Neural cell (in vitro differentiated cells): ENCODE data around the gene FOXP4. TPM values are rescaled to one million over a fixed set of nuclear protein-coding genes. Genes with fewer than 3 reads are reported as not detected.

Experiments used
- H2AFZ ChIP-seq: fragments of 200-600, 300-800 bp; sonication (generic), shearing (Covaris generic); 2 replicates; pipeline ENCODE4 v1.6.0; 2014; ENCODE audit warnings: low read depth, mild to moderate bottlenecking, antibody characterized with exemption, low read length, moderate library complexity
- H3F3A ChIP-seq: fragments of 200-600 bp; shearing (Covaris generic); 2 replicates; pipeline ENCODE4 v1.6.1; 2016; ENCODE audit warnings: mild to moderate bottlenecking, moderate library complexity, mixed read lengths, antibody characterized with exemption, low read length; ENCODE audit not compliant: insufficient read depth, poor library complexity, severe bottlenecking
- H3K27ac ChIP-seq: fragments of 200-600, 300-800 bp; sonication (generic), shearing (Covaris generic); 2 replicates; pipeline ENCODE4 v1.5.1; 2014; ENCODE audit warnings: mild to moderate bottlenecking, low read length, moderate library complexity
- H3K27me3 ChIP-seq: fragments of 300-800, 200-600 bp; sonication (generic), shearing (Covaris generic); 2 replicates; pipeline ENCODE4 v1.6.0; 2014; ENCODE audit warnings: mild to moderate bottlenecking, low read depth, low read length, moderate library complexity; ENCODE audit not compliant: insufficient read depth
- H3K36me3 ChIP-seq: fragments of 300-800, 200-600 bp; sonication (generic), shearing (Covaris generic); 2 replicates; pipeline ENCODE4 v1.5.1; 2014; ENCODE audit warnings: mild to moderate bottlenecking, antibody characterized with exemption, low read length, moderate library complexity; ENCODE audit not compliant: insufficient read depth
- H3K4me2 ChIP-seq: fragments of 300-800, 200-600 bp; sonication (generic), shearing (Covaris generic); 2 replicates; pipeline ENCODE4 v1.6.0; 2014; ENCODE audit warnings: mild to moderate bottlenecking, low read length
- H3K4me3 ChIP-seq: fragments of 300-800, 200-600 bp; sonication (generic), shearing (Covaris generic); 2 replicates; pipeline ENCODE4 v1.5.1; 2014; ENCODE audit warnings: mild to moderate bottlenecking, low read length, moderate library complexity
- H3K79me2 ChIP-seq: fragments of 200-600 bp; shearing (Covaris generic); replicated peaks from 2 replicates; pipeline ENCODE4 v1.6.0; 2014; ENCODE audit warnings: mild to moderate bottlenecking, low read length, moderate library complexity; ENCODE audit not compliant: insufficient read depth
- H3K9ac ChIP-seq: fragments of 300-800, 200-600 bp; sonication (generic), shearing (Covaris generic); 2 replicates; pipeline ENCODE4 v1.6.1; 2016; ENCODE audit warnings: mild to moderate bottlenecking, low read length, mixed read lengths
- H3K9me2 ChIP-seq: fragments of 200-600 bp; shearing (Covaris generic); 2 replicates; pipeline ENCODE4 v1.6.1; 2016; ENCODE audit warnings: mild to moderate bottlenecking, low read length, mixed read lengths; ENCODE audit not compliant: insufficient read depth
- H3K9me3 ChIP-seq: fragments of 200-600, 300-800 bp; sonication (generic), shearing (Covaris generic); 2 replicates; pipeline ENCODE4 v1.6.1; 2016; ENCODE audit warnings: mild to moderate bottlenecking, mixed run types, low read length, moderate library complexity, mixed read lengths
- H4K20me1 ChIP-seq: fragments of 200-600 bp; shearing (Covaris generic); 2 replicates; pipeline ENCODE4 v1.6.1; 2016; ENCODE audit warnings: mild to moderate bottlenecking, mixed run types; ENCODE audit not compliant: insufficient read depth
- EP300 ChIP-seq: fragments of 450-650 bp; conservative IDR thresholded peaks from 2 replicates; pipeline ENCODE4 v1.6.1; 2014; ENCODE audit warnings: antibody characterized with exemption, mild to moderate bottlenecking, moderate library complexity; ENCODE audit not compliant: poor library complexity, severe bottlenecking
- EZH2 ChIP-seq: fragments of 200-600, 300-800 bp; shearing (Covaris generic), sonication (generic); IDR thresholded peaks from 2 replicates; pipeline ENCODE4 v1.6.1; 2014; ENCODE audit warnings: antibody characterized with exemption, low read length, borderline replicate concordance, mild to moderate bottlenecking; ENCODE audit not compliant: insufficient read depth, poor library complexity, severe bottlenecking
- MXI1 ChIP-seq: fragments of 450-650 bp; conservative IDR thresholded peaks from 2 replicates; pipeline ENCODE4 v1.6.1; 2014; ENCODE audit warnings: antibody characterized with exemption, mild to moderate bottlenecking; ENCODE audit not compliant: poor library complexity, severe bottlenecking
- POLR2AphosphoS5 ChIP-seq: IDR thresholded peaks from 2 replicates; pipeline ENCODE4 v1.6.1; 2012
- RAD21 ChIP-seq: fragments of 450-650 bp; conservative IDR thresholded peaks from 2 replicates; pipeline ENCODE4 v1.6.1; 2014; ENCODE audit warnings: antibody characterized with exemption, mild to moderate bottlenecking, moderate library complexity
- SMC3 ChIP-seq: fragments of 450-650 bp; conservative IDR thresholded peaks from 2 replicates; pipeline ENCODE4 v1.6.1; 2014; ENCODE audit warnings: antibody characterized with exemption, mild to moderate bottlenecking, moderate library complexity; ENCODE audit not compliant: poor library complexity
- TAF1 ChIP-seq: IDR thresholded peaks from 2 replicates; pipeline ENCODE4 v1.6.1; 2012; ENCODE audit warnings: low read depth
- polyA plus RNA-seq: library from polyadenylated mRNA; depleted of rRNA; stranded (reverse); fragments of >200 nt; gene quantifications from 2 replicates; pipeline ENCODE4 v1.2.3, GENCODE V29; 2014
- TF ChIP-seq, protein P1 (sequence below): fragments of 450-650 bp; IDR thresholded peaks from 2 replicates; pipeline ENCODE4 v1.5.1; 2014; ENCODE audit warnings: antibody characterized with exemption, mild to moderate bottlenecking, moderate library complexity; ENCODE audit not compliant: poor library complexity, severe bottlenecking
- TF ChIP-seq, protein P2 (sequence below): IDR thresholded peaks from 2 replicates; pipeline ENCODE4 v1.6.1; 2012; ENCODE audit warnings: borderline replicate concordance

Gene FOXP4
- polyA plus RNA-seq, 1 donor from 2014 or later = 7.1 TPM

DNA sequence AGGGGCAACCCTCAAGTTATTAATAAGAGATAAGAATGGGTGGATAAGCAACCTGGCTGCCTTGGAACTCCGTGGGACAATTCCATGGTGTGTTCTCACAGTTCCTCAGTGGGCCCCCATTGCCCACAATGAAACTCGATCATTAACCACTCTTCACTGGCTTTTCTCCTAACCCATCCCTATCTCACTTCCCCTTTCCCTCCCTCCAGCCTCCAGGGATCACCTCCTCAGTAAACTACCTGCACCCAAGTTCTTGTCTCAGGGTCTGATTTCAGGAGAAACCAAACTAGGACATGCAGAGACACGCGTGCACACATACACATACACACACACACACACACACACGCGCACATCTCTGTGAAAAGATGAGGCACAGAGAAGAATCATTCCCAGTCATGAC is 37.7 kb upstream of the FOXP4 start:
- no peaks in the 10 kb centered on the region for H3K9me2 ChIP-seq
- no peaks in the 10 kb centered on the region for H4K20me1 ChIP-seq
- no peak overlapping the region for H3K4me2 ChIP-seq
- no peak overlapping the region for H3K4me3 ChIP-seq
- H3K27ac ChIP-seq = no peak overlapping the region
- H3F3A ChIP-seq = no peaks in the 10 kb centered on the region
- peaks cover 36% of the 10 kb centered on the region for H3K27me3 ChIP-seq
- H3K79me2 ChIP-seq = no peaks in the 10 kb centered on the region
- no peak overlapping the region for H3K9ac ChIP-seq
- H2AFZ ChIP-seq = no peak overlapping the region
- TF ChIP-seq, protein P1, sequence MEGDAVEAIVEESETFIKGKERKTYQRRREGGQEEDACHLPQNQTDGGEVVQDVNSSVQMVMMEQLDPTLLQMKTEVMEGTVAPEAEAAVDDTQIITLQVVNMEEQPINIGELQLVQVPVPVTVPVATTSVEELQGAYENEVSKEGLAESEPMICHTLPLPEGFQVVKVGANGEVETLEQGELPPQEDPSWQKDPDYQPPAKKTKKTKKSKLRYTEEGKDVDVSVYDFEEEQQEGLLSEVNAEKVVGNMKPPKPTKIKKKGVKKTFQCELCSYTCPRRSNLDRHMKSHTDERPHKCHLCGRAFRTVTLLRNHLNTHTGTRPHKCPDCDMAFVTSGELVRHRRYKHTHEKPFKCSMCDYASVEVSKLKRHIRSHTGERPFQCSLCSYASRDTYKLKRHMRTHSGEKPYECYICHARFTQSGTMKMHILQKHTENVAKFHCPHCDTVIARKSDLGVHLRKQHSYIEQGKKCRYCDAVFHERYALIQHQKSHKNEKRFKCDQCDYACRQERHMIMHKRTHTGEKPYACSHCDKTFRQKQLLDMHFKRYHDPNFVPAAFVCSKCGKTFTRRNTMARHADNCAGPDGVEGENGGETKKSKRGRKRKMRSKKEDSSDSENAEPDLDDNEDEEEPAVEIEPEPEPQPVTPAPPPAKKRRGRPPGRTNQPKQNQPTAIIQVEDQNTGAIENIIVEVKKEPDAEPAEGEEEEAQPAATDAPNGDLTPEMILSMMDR = no peak
- no peak for TF ChIP-seq RAD21
- TF ChIP-seq TAF1 = no peak
- TF ChIP-seq POLR2AphosphoS5 = no peak
- TF ChIP-seq EZH2 = no peak
- TF ChIP-seq, protein P2, sequence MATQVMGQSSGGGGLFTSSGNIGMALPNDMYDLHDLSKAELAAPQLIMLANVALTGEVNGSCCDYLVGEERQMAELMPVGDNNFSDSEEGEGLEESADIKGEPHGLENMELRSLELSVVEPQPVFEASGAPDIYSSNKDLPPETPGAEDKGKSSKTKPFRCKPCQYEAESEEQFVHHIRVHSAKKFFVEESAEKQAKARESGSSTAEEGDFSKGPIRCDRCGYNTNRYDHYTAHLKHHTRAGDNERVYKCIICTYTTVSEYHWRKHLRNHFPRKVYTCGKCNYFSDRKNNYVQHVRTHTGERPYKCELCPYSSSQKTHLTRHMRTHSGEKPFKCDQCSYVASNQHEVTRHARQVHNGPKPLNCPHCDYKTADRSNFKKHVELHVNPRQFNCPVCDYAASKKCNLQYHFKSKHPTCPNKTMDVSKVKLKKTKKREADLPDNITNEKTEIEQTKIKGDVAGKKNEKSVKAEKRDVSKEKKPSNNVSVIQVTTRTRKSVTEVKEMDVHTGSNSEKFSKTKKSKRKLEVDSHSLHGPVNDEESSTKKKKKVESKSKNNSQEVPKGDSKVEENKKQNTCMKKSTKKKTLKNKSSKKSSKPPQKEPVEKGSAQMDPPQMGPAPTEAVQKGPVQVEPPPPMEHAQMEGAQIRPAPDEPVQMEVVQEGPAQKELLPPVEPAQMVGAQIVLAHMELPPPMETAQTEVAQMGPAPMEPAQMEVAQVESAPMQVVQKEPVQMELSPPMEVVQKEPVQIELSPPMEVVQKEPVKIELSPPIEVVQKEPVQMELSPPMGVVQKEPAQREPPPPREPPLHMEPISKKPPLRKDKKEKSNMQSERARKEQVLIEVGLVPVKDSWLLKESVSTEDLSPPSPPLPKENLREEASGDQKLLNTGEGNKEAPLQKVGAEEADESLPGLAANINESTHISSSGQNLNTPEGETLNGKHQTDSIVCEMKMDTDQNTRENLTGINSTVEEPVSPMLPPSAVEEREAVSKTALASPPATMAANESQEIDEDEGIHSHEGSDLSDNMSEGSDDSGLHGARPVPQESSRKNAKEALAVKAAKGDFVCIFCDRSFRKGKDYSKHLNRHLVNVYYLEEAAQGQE = no peak
- TF ChIP-seq EP300 = no peak
- no peak for TF ChIP-seq MXI1
- TF ChIP-seq SMC3 = no peak
- H3K9me3 ChIP-seq = no peaks in the 10 kb centered on the region
- no peaks in the 10 kb centered on the region for H3K36me3 ChIP-seq

DNA sequence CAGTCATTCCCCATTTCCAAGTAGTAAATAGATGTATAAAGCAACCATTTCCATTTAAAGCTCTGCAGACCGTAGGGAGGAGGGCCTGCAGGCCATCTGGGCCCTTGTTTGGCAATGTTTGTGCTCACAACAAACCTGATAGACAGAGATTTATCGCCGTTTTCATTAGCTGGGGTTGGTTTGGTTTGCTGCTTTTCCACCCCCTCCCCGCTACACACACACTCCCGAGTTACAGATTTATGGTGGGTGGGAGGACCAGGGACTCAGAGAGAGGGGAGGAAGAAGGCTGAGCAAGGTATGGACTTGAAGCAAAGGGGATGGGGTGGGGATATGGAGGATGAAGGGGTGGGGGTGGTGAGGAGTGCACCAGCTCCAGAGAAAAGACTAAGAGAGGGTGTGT is 36.6 kb upstream of the FOXP4 start:
- no peak overlapping the region for H3K9ac ChIP-seq
- no peaks in the 10 kb centered on the region for H3K9me3 ChIP-seq
- H3K4me3 ChIP-seq = no peak overlapping the region
- no peak overlapping the region for H3K4me2 ChIP-seq
- peaks cover 25% of the 10 kb centered on the region for H3K27me3 ChIP-seq
- no peak overlapping the region for H2AFZ ChIP-seq
- TF ChIP-seq, protein P2 = no peak
- TF ChIP-seq EP300 (no peak), EZH2 (no peak), RAD21 (no peak), POLR2AphosphoS5 (no peak), TAF1 (no peak), MXI1 (no peak), SMC3 (no peak)
- TF ChIP-seq, protein P1 = no peak
- no peak overlapping the region for H3K27ac ChIP-seq
- H4K20me1 ChIP-seq = no peaks in the 10 kb centered on the region
- no peaks in the 10 kb centered on the region for H3K79me2 ChIP-seq
- no peaks in the 10 kb centered on the region for H3F3A ChIP-seq
- H3K36me3 ChIP-seq = no peaks in the 10 kb centered on the region
- no peaks in the 10 kb centered on the region for H3K9me2 ChIP-seq
